Skeletal muscle tissue (tissue), 4 donors: ENCODE data around the gene DNAJC15. TPM values are rescaled to one million over a fixed set of nuclear protein-coding genes. Genes with fewer than 3 reads are reported as not detected.

Source experiments
- H3K27ac ChIP-seq: one replicate; pipeline ENCODE4 v1.7.0; 2013; ENCODE audit warnings: mild to moderate bottlenecking, low read depth, low read length, inconsistent platforms
- H3K27me3 ChIP-seq, 3 donors: one replicate each; pipeline ENCODE4 v1.7.0; 2013; ENCODE audit warnings: low read length in 3 of 3; ENCODE audit not compliant: control insufficient read depth in 3 of 3, insufficient read depth in 3 of 3
- H3K36me3 ChIP-seq, 3 donors: one replicate each; pipeline ENCODE4 v1.7.0; 2013; ENCODE audit warnings: low read length in 3 of 3; ENCODE audit not compliant: control insufficient read depth in 3 of 3, insufficient read depth in 3 of 3
- H3K4me1 ChIP-seq, 3 donors: one replicate each; pipeline ENCODE4 v1.7.0; 2013; ENCODE audit warnings: low read length in 3 of 3, mild to moderate bottlenecking in 3 of 3; ENCODE audit not compliant: control insufficient read depth in 3 of 3, insufficient read depth in 3 of 3
- H3K4me3 ChIP-seq, 3 donors: one replicate each; pipeline ENCODE4 v1.7.0; 2013; ENCODE audit warnings: low read length in 3 of 3
- H3K9ac ChIP-seq, 3 donors: one replicate each; pipeline ENCODE4 v1.7.0; 2013; ENCODE audit warnings: low read length in 3 of 3, mild to moderate bottlenecking in 3 of 3, moderate library complexity in 2 of 3, low read depth in 1 of 3
- H3K9me3 ChIP-seq, 3 donors: one replicate each; pipeline ENCODE4 v1.7.0; 2013; ENCODE audit warnings: low read length in 3 of 3; ENCODE audit not compliant: control insufficient read depth in 3 of 3
- total RNA-seq: library from RNA; depleted of rRNA; stranded (reverse); fragments of >200 nt; gene quantifications from one replicate; pipeline ENCODE4 v1.2.3, GENCODE V29; 2014
- donor health status: Osteomylitis.

Gene DNAJC15
- total RNA-seq, 1 donor from 2014 or later, result 7.3 TPM

DNA sequence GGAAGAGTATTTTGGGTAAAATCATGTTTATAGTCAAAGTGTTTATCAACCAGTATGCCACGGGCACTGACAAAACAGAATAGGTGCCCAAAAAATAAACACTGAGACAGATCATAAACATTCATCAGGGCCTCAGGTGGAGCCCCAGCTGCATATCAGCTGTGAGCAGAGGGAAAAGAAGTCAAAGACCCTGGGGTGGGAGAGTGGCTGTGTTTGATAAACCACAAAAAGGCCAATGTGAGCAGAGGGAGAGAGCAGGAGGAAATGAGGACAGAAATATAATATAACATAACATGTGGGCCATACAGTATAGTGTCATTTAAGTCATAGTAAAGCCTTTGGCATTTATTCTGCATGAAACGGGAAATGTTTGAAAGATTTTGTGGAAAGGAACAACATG lies 21.4 kb upstream of the DNAJC15 start:
- Histone ChIP-seq H3K27ac (no peak overlapping the region), H3K27me3 (no peaks in the 10 kb centered on the region), H3K9me3 (no peaks in the 10 kb centered on the region), H3K4me1 (no peaks in the 10 kb centered on the region), H3K4me3 (no peak overlapping the region), H3K36me3 (no peaks in the 10 kb centered on the region), H3K9ac (no peak overlapping the region)

DNA sequence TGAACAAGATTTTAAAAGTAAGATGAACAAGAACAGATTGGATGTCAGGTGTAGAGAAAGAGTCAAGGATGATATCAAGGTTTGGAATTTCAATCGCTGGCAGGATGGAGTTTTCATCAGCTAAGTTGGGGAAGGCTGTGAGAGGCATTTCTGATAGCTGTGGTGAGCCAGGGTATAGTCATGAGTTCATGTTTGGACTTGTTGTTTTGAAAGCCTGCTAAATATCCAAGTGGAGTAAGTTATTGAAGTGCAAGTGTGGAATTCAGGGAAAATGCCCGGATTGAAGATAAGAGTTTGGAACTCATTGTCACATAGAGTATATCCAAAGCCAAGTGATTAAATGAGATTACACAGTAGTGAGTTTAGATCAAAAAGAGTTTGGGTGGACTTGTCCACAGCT lies 20.4 kb upstream of the DNAJC15 start:
- Histone ChIP-seq H3K4me1 (no peaks in the 10 kb centered on the region), H3K9ac (no peak overlapping the region), H3K9me3 (no peaks in the 10 kb centered on the region), H3K27me3 (no peaks in the 10 kb centered on the region), H3K4me3 (no peak overlapping the region), H3K27ac (no peak overlapping the region), H3K36me3 (no peaks in the 10 kb centered on the region)

DNA sequence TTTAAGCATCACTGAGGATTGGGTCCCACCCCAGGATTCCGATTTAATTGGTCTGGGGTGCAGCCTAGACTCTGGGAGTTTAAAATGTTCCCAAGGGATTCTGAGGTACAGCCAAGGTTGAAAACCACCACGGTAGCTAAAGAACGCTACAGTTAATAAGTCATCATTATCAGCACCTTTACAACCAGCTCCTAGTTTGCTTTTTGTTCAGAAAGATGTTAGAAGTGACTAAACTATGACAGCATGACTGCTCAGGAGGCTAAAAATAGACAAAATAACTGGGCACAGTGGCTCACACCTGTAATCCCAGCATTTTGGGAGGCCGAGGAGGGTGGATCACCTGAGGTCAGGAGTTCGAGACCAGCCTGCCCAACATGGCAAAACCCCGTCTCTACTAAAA lies 19.7 kb upstream of the DNAJC15 start:
- H3K9me3 ChIP-seq, result no peaks in the 10 kb centered on the region

DNA sequence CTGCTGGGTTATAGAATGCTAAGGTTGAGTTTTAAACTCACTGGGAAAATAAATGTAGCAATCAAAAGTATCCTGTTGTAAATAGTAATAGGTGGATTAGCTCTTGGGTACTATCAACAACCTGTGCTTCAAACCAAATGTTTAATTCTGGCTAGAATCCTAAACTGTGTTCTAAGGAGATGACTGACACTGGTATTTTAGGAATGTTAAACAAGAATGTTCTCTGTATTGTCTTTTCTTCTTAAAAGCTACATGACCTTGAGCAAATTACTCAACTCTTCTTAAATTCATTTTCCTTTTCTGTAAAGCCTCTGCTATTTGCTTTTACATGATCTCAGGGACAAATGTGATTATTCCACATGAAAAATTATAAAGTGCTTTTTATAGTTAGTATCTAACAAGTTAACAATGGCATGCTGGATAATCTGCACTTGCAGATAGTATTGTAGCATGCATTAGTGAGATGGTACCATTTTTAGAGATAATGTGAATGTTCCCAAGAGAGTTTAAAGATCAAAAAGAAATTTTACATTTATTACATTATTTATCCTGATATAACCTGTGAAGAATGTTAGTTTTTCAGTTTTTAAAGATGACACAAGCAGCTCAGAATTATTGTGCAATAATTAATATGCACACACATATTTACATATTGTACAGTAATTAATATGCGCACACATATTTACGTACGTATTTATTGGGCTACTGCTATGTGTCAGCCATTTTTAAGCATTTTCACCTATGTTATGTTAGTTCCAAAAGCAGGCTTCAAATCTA lies 17.7 kb upstream of the DNAJC15 start:
- Histone ChIP-seq H3K27me3 (no peaks in the 10 kb centered on the region), H3K36me3 (no peaks in the 10 kb centered on the region), H3K27ac (no peak overlapping the region), H3K9ac (no peak overlapping the region), H3K4me1 (no peaks in the 10 kb centered on the region), H3K9me3 (no peaks in the 10 kb centered on the region), H3K4me3 (no peak overlapping the region)

More for the DNA sequence above, 19.7 kb upstream of the DNAJC15 start:
- Histone ChIP-seq H3K27me3 (no peaks in the 10 kb centered on the region), H3K27ac (no peak overlapping the region), H3K4me3 (no peak overlapping the region), H3K36me3 (no peaks in the 10 kb centered on the region), H3K4me1 (no peaks in the 10 kb centered on the region), H3K9ac (no peak overlapping the region)

DNA sequence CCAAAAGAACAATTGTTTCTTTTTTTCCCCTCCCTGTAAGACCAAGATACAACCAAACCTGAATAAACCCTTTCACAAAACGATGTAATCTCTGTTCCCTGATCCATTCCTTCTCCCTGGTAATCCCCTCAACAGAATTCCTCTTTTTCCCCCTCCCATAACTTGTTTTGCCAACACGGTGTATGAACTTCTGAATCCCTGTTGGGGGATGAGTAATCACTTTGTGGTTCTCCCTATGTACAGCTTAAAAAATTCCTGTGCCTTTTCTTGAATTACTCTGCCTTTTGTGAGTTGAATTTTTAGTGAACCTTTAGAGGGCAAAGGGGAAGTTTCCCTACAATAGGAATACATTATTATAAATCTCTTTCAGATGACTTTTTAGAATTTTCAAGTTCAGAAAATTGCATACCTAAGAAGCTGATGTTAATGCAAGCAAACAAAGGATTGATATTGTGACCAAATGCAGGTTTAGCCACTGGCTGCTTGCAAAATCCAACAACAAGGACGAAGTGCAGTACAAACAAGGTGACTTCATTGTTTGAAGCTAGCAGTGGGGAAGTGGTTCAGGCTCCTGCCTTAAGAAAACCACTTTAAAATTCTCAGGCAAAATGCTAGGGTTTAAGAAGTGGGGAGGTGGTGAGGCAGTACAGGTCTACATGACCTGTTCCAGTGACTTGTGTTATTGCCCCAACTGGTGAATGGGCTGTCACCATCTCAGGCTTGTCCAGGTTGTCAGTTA lies 16.3 kb upstream of the DNAJC15 start:
- Histone ChIP-seq H3K4me3 (no peak overlapping the region), H3K9ac (no peak overlapping the region), H3K27ac (no peak overlapping the region), H3K27me3 (no peaks in the 10 kb centered on the region), H3K4me1 (no peaks in the 10 kb centered on the region), H3K9me3 (no peaks in the 10 kb centered on the region), H3K36me3 (no peaks in the 10 kb centered on the region)

DNA sequence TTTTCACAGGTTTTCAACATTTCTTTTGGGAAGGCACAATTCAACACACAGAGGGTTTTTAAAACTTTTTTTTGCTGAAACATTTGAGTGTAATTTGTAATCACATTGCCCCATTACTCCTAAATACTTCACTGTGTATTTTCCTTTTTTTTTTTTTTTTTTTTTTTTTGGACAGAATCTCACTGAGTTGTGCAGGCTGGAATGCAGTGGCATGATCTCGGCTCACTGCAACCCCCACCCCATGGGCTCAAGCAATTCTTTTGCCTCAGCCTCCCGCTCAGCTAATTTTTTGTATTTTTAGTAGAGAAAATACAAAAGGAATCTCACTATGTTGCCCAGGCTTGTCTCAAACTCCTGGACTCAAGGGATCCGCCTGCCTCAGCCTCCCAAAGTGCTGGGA lies 14.8 kb upstream of the DNAJC15 start:
- H3K4me3 ChIP-seq, result no peak overlapping the region
- H3K27me3 ChIP-seq, result no peaks in the 10 kb centered on the region
- no peaks in the 10 kb centered on the region for H3K9me3 ChIP-seq
- H3K36me3 ChIP-seq, result no peaks in the 10 kb centered on the region
- no peak overlapping the region for H3K27ac ChIP-seq
- no peaks in the 10 kb centered on the region for H3K4me1 ChIP-seq
- H3K9ac ChIP-seq, result no peak overlapping the region

DNA sequence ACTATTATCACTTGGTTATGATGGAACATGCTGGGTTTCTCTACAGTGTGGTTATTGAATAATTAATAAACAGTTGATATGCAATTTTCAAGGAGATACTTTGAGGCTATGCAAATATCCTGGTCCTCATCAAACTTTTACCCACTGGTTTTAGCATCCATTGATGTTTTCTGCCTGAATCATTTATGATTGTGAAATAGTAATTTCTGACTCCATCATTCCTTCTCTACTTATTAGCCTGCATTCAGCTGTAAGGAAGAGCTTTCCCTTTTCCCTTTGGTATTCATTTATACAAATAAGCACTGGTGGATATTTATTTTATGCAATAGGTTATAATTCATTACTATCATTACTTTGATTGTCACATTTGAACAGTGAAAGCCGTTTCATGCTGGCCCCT lies 13.9 kb upstream of the DNAJC15 start:
- no peak overlapping the region for H3K9ac ChIP-seq
- no peaks in the 10 kb centered on the region for H3K9me3 ChIP-seq
- H3K27ac ChIP-seq, result no peak overlapping the region
- no peaks in the 10 kb centered on the region for H3K36me3 ChIP-seq
- H3K4me1 ChIP-seq, result no peaks in the 10 kb centered on the region
- H3K27me3 ChIP-seq, result no peaks in the 10 kb centered on the region
- H3K4me3 ChIP-seq, result no peak overlapping the region

DNA sequence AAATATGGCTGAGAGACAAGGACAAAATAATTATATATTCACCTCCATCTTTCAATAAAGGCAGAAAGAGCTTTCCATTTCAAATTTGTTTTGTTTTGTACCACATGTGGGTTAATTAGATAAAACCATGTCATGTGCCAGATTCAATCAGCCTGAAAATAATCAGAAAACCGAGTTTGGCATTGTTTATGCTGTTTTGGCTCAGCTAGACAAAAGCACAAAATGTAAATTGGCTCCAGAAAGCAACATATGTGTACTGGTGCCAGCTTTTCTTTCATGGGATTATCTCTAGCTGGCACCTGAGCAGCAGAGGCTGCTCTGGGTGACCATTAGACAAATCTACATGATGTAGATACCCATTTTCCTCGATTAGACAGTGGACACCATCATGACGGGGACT lies 9.2 kb upstream of the DNAJC15 start:
- no peaks in the 10 kb centered on the region for H3K9me3 ChIP-seq
- H3K27me3 ChIP-seq, result no peaks in the 10 kb centered on the region
- no peaks in the 10 kb centered on the region for H3K4me1 ChIP-seq
- no peak overlapping the region for H3K4me3 ChIP-seq
- H3K27ac ChIP-seq, result no peak overlapping the region
- no peaks in the 10 kb centered on the region for H3K36me3 ChIP-seq
- no peak overlapping the region for H3K9ac ChIP-seq

DNA sequence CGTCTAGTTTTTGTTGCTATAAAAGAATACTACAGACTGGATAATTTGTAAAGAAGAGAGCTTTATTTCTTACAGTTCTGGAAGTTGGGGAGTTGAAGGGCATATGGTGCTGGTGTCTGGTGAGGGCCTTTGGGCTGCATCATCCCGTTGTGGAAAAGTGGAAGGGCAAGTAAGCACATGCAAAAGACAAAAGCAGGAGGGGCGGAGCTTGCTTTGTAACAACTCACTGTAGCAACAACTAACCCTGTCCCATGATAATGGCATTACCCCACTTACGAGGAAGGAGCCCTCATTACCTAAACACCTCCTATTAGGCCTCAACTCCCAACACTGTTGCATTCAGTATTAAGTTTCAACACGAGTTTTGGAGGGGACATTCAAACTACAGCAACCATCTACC lies 7.2 kb upstream of the DNAJC15 start:
- Histone ChIP-seq H3K27ac (no peak overlapping the region), H3K9me3 (no peaks in the 10 kb centered on the region), H3K4me3 (no peak overlapping the region), H3K4me1 (no peaks in the 10 kb centered on the region), H3K27me3 (no peaks in the 10 kb centered on the region), H3K9ac (no peak overlapping the region), H3K36me3 (no peaks in the 10 kb centered on the region)

DNA sequence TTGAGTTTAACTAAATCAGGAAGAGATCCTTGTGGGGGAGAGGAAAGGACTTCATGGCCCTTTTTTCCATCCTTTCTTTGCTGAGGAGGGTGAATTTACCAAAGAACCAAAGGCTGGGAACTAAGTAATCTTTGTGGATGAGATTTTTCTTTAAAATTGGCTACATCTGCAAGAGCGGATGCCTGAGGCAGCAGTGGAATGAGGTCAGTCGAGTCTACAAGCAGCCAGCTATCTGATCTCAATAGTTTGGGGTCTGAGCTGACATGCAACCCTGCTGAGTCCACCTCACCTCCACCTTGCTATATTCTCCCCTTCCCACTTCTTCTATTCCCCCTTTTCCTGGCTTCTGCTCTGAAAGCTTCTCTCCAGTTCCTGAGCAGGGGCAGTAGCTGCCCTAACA lies 3.6 kb upstream of the DNAJC15 start:
- H3K27ac ChIP-seq, result no peak overlapping the region
- H3K27me3 ChIP-seq, result no peaks in the 10 kb centered on the region
- H3K4me3 ChIP-seq, result no peak overlapping the region
- peaks cover 5 to 8% (median 8%) of the 10 kb centered on the region in 3 donors for H3K4me1 ChIP-seq
- no peak overlapping the region for H3K9ac ChIP-seq
- H3K36me3 ChIP-seq, result no peaks in the 10 kb centered on the region
- H3K9me3 ChIP-seq, result no peaks in the 10 kb centered on the region
